HEK293 (cell line): Measurements from ENCODE around the gene RNF113A.
A peak's percentile ranks its signal among the peaks of the same experiment; 100 is the strongest.
"Not testable (repeated sequence)": the region's sequence is repeated elsewhere in the genome, so short reads cannot be mapped to it uniquely, and the experiment has no call there.

ENCODE experiments used
- CTCF ChIA-PET: fragments of 350-600 bp; formaldehyde crosslinking; extraction: SDS; loops from one replicate; lab custom pipeline; 2021; ENCODE audit warnings: antibody characterized with exemption; lab: Yijun Ruan, JAX
- POLR2A ChIA-PET: fragments of 300-600 bp; formaldehyde crosslinking; extraction: SDS; loops from one replicate; lab custom pipeline; 2020; ENCODE audit warnings: antibody characterized with exemption, inconsistent platforms; lab: Yijun Ruan, JAX
- H3K27ac ChIP-seq: fragments of 200-500 bp; sonication (Bioruptor generic); 2 replicates; pipeline ENCODE4 v1.5.1; 2014; ENCODE audit warnings: low read depth, low read length, control low read depth, inconsistent platforms; ENCODE audit errors: extremely low read depth
- H3K36me3 ChIP-seq, 2 experiments: fragments of 200-500 bp in 1 of 2; sonication (Bioruptor generic) in 1 of 2; 1 replicate in 1 of 2; 2 replicates in 1 of 2; pipeline ENCODE4 v1.5.1; 2014 to 2017; ENCODE audit warnings: inconsistent platforms in 2 of 2, low read length in 2 of 2; ENCODE audit not compliant: control insufficient read depth in 2 of 2, insufficient read depth in 1 of 2
- H3K4me1 ChIP-seq: fragments of 200-500 bp; sonication (Bioruptor generic); 2 replicates; pipeline ENCODE4 v1.5.1; 2014; ENCODE audit warnings: mild to moderate bottlenecking, low read length, inconsistent platforms; ENCODE audit not compliant: control insufficient read depth, insufficient read depth
- H3K4me3 ChIP-seq: 2 replicates; pipeline ENCODE4 v1.5.1; 2011; ENCODE audit warnings: low read depth, mild to moderate bottlenecking, control low read depth, low read length, moderate library complexity
- H3K9me3 ChIP-seq: fragments of 200-500 bp; sonication (Bioruptor generic); 2 replicates; pipeline ENCODE4 v1.5.1; 2014; ENCODE audit warnings: low read depth, low read length, inconsistent platforms; ENCODE audit not compliant: control insufficient read depth, insufficient read depth
- EGR2 ChIP-seq: fragments of 450-650 bp; formaldehyde crosslinking; IDR thresholded peaks from 2 replicates; pipeline ENCODE4 v1.5.1; 2016; ENCODE audit warnings: low read depth, missing biosample characterization, missing genetic modification characterization
- KLF10 ChIP-seq: fragments of 450-650 bp; IDR thresholded peaks from 2 replicates; pipeline ENCODE4 v1.5.1; 2018; ENCODE audit warnings: missing biosample characterization, mild to moderate bottlenecking, missing genetic modification characterization
- KLF17 ChIP-seq: fragments of 450-650 bp; formaldehyde crosslinking; IDR thresholded peaks from 2 replicates; pipeline ENCODE4 v1.5.1; 2016; ENCODE audit warnings: missing biosample characterization, missing genetic modification characterization
- KLF8 ChIP-seq: fragments of 450-650 bp; formaldehyde crosslinking; IDR thresholded peaks from 2 replicates; pipeline ENCODE4 v1.5.1; 2016; ENCODE audit warnings: missing biosample characterization, missing genetic modification characterization
- KLF9 ChIP-seq: fragments of 450-650 bp; formaldehyde crosslinking; IDR thresholded peaks from 2 replicates; pipeline ENCODE4 v1.5.1; 2016; ENCODE audit warnings: missing biosample characterization, missing genetic modification characterization, low read depth
- ZBTB20 ChIP-seq: fragments of 450-650 bp; formaldehyde crosslinking; IDR thresholded peaks from 2 replicates; pipeline ENCODE4 v1.5.1; 2016; ENCODE audit warnings: missing biosample characterization, missing genetic modification characterization
- ZBTB48 ChIP-seq: fragments of 450-650 bp; formaldehyde crosslinking; IDR thresholded peaks from 2 replicates; pipeline ENCODE4 v1.5.1; 2016; ENCODE audit warnings: missing biosample characterization, missing genetic modification characterization
- ZFP37 ChIP-seq: fragments of 450-650 bp; formaldehyde crosslinking; IDR thresholded peaks from 2 replicates; pipeline ENCODE4 v1.5.1; 2016; ENCODE audit warnings: missing biosample characterization, missing genetic modification characterization
- ZFP69B ChIP-seq: fragments of 450-650 bp; formaldehyde crosslinking; IDR thresholded peaks from 2 replicates; pipeline ENCODE4 v1.5.1; 2016; ENCODE audit warnings: missing biosample characterization, missing genetic modification characterization
- ZNF354C ChIP-seq: fragments of 450-650 bp; formaldehyde crosslinking; IDR thresholded peaks from 2 replicates; pipeline ENCODE4 v1.5.1; 2016; ENCODE audit warnings: missing biosample characterization, missing genetic modification characterization, low read depth, borderline replicate concordance
- ZNF366 ChIP-seq: fragments of 450-650 bp; formaldehyde crosslinking; conservative IDR thresholded peaks from 2 replicates; pipeline ENCODE4 v1.5.1; 2016; ENCODE audit warnings: missing biosample characterization, missing genetic modification characterization
- ZNF391 ChIP-seq: fragments of 450-650 bp; formaldehyde crosslinking; IDR thresholded peaks from 2 replicates; pipeline ENCODE4 v1.5.1; 2016; ENCODE audit warnings: low read depth, missing biosample characterization, missing genetic modification characterization, borderline replicate concordance
- ZNF426 ChIP-seq: fragments of 450-650 bp; formaldehyde crosslinking; IDR thresholded peaks from 2 replicates; pipeline ENCODE4 v1.5.1; 2017; ENCODE audit warnings: missing biosample characterization, missing genetic modification characterization, mild to moderate bottlenecking, inconsistent platforms, moderate library complexity
- ZNF76 ChIP-seq: fragments of 450-650 bp; formaldehyde crosslinking; IDR thresholded peaks from 2 replicates; pipeline ENCODE4; 2016; ENCODE audit warnings: low read depth, missing biosample characterization, missing genetic modification characterization, borderline replicate concordance
- ZNF792 ChIP-seq: fragments of 450-650 bp; formaldehyde crosslinking; IDR thresholded peaks from 2 replicates; pipeline ENCODE4 v1.5.1; 2016; ENCODE audit warnings: missing biosample characterization, missing genetic modification characterization
- ZNF843 ChIP-seq: fragments of 450-650 bp; formaldehyde crosslinking; IDR thresholded peaks from 2 replicates; pipeline ENCODE4 v1.5.1; 2016; ENCODE audit warnings: missing biosample characterization, missing genetic modification characterization
- ZSCAN30 ChIP-seq: fragments of 450-650 bp; IDR thresholded peaks from 2 replicates; pipeline ENCODE4 v1.5.1; 2018; ENCODE audit warnings: missing biosample characterization, mild to moderate bottlenecking, missing genetic modification characterization, moderate library complexity
- TF ChIP-seq, protein P1 (sequence below): fragments of 450-650 bp; formaldehyde crosslinking; conservative IDR thresholded peaks from 2 replicates; pipeline ENCODE4 v1.5.1; 2016; ENCODE audit warnings: low read depth, missing biosample characterization, missing genetic modification characterization
- TF ChIP-seq, protein P2 (sequence below): fragments of 450-650 bp; formaldehyde crosslinking; IDR thresholded peaks from 2 replicates; pipeline ENCODE4 v1.5.1; 2017; ENCODE audit warnings: missing biosample characterization, missing genetic modification characterization
- TF ChIP-seq, protein P3 (sequence below): fragments of 450-650 bp; formaldehyde crosslinking; IDR thresholded peaks from 2 replicates; pipeline ENCODE4 v1.5.1; 2016; ENCODE audit warnings: missing biosample characterization, missing genetic modification characterization

RNF113A gene

DNA sequence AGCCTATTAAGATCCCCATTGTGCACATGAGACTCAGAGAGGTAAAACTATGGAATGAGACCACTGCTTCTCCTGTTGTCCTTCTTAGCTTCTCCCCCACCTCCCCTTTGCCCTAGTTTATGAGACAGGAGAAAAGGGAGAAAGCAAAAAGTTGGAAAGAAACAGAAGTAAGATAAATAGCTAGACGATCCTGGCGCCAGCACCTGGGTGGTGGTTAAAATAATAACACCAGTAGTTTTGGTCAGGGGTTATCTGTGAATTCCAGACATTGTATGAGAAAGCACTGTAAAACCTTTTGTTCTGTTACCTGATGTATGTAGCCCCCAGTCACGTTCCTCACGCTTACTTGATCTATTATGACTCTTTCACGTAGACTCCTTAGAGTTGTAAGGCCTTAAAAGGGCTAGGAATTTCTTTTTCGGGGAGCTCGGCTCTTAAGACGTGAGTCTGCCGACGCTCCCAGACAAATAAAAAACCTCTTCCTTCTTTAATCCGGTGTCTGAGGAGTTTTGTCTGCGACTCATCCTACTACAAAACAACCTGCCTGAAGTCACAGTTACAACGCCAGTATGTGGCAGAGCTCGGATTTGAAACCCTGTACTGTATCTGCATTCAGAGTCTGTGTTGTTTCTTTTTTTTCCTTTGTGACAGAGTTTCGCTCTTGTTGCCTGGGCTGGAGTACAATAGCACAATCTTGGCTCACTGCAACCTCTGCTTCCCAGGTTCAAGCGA lies 20.6 kb upstream of the RNF113A start:
- POLR2A ChIA-PET: interaction anchor here (0.6 to 1.0 kb wide), 4 partner anchors 12 to 39 kb away, joined by 3 to 7 read pairs (median 3); partner anchors contain the start of genes NDUFA1, RNF113A and UPF3B
- not testable (repeated sequence) for H3K4me3 ChIP-seq, H3K4me1 ChIP-seq, H3K36me3 ChIP-seq, H3K9me3 ChIP-seq
- 0 out of 2 replicates have a peak overlapping the region, but pooled peaks have one; percentile 11 for H3K27ac ChIP-seq
- CTCF ChIA-PET: interaction anchor here (0.6 to 1.1 kb wide), 9 partner anchors 14 to 392 kb away, joined by 3 to 6 read pairs (median 3); no protein-coding TSS in a partner anchor
- peak; percentile 78; the same call in 1 of the 2 replicates for TF ChIP-seq ZBTB48 (tag by site-specific recombination)
- TF ChIP-seq, all 188 proteins: peak for 1; not testable (repeated sequence) for 187

GRCh38 chrX:119890626-119891025 lies 19.1 kb upstream of the RNF113A start:
- H3K4me3 ChIP-seq, H3K36me3 ChIP-seq, H3K27ac ChIP-seq, H3K9me3 ChIP-seq, POLR2A ChIA-PET, H3K4me1 ChIP-seq, CTCF ChIA-PET: not testable (repeated sequence)

DNA sequence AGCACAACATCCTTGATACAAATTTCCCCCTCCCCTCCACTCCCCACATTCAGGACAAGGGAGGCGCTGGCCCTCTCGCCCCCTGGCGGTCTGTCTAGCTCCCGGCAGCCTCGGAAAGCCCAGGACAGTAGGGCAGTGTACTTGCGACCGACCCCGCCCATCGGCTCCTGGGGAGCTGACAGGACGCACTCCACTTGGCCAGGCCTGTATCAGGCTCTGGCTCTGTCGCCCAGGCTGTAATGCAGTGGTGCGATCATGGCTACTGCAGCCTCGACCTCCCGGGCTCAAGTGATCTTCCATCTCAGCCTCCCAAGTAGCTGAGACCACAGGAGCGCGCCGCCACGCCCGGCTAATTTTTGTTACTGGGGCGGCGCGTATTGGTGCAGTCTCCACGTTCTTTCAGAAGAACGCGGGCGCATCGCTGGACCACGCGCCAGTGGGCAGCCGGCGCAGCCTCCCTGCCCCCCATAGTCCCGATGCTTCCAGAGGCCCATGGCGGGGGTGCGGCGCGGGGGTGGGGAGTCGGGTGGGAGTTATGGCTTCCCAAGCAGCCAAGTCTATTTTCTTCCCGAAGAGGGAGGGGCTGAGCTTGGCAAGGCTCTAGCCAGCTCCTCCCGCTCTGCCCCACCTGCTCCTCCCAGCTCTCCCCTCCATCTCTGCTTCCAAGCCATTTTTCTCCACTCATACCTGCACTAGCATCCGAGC lies 16.3 kb upstream of the RNF113A start:
- ChIA-PET POLR2A (interaction anchor here (0.6 to 1.7 kb wide), 7 partner anchors 10 to 96 kb away, joined by 3 to 15 read pairs (median 4); partner anchors contain the start of genes NDUFA1, RNF113A, RPL39 and UPF3B), CTCF (interaction anchor here (0.6 to 2.4 kb wide), 17 partner anchors 8 to 426 kb away, joined by 3 to 11 read pairs (median 4); partner anchors contain the start of genes AKAP14, RPL39 and SOWAHD)
- Histone ChIP-seq H3K9me3 (no peaks in the 10 kb centered on the region), H3K27ac (no peak overlapping the region; the same call in 1 of the 2 replicates), H3K36me3 (no peaks in the 10 kb centered on the region), H3K4me3 (peak overlapping the region; percentile 30), H3K4me1 (no peaks in the 10 kb centered on the region)
- peak; percentile 35; the same call in 1 of the 2 replicates for TF ChIP-seq KLF17 (tag by site-specific recombination)
- no peak for TF ChIP-seq ZNF843 (tag by site-specific recombination)
- TF ChIP-seq ZNF391 (tag by site-specific recombination): no peak
- no peak for TF ChIP-seq ZNF366 (tag by site-specific recombination)
- TF ChIP-seq ZBTB20 (tag by site-specific recombination): no peak
- 0 out of 2 replicates have a peak, but pooled peaks have one; percentile 44 for TF ChIP-seq ZFP37 (tag by site-specific recombination)
- TF ChIP-seq, protein P1, sequence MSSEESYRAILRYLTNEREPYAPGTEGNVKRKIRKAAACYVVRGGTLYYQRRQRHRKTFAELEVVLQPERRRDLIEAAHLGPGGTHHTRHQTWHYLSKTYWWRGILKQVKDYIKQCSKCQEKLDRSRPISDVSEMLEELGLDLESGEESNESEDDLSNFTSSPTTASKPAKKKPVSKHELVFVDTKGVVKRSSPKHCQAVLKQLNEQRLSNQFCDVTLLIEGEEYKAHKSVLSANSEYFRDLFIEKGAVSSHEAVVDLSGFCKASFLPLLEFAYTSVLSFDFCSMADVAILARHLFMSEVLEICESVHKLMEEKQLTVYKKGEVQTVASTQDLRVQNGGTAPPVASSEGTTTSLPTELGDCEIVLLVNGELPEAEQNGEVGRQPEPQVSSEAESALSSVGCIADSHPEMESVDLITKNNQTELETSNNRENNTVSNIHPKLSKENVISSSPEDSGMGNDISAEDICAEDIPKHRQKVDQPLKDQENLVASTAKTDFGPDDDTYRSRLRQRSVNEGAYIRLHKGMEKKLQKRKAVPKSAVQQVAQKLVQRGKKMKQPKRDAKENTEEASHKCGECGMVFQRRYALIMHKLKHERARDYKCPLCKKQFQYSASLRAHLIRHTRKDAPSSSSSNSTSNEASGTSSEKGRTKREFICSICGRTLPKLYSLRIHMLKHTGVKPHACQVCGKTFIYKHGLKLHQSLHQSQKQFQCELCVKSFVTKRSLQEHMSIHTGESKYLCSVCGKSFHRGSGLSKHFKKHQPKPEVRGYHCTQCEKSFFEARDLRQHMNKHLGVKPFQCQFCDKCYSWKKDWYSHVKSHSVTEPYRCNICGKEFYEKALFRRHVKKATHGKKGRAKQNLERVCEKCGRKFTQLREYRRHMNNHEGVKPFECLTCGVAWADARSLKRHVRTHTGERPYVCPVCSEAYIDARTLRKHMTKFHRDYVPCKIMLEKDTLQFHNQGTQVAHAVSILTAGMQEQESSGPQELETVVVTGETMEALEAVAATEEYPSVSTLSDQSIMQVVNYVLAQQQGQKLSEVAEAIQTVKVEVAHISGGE: no peak
- TF ChIP-seq KLF8 (tag by site-specific recombination): peak; percentile 65
- no peak for TF ChIP-seq ZNF426 (tag by site-specific recombination)
- peak; percentile 46; the same call in 1 of the 2 replicates for TF ChIP-seq ZNF76 (tag by site-specific recombination)
- TF ChIP-seq ZNF792 (tag by site-specific recombination): no peak
- peak; percentile 66; the same call in 1 of the 2 replicates for TF ChIP-seq EGR2 (tag by site-specific recombination)
- TF ChIP-seq KLF10 (tag by site-specific recombination): no peak
- no peak for TF ChIP-seq ZNF354C (tag by site-specific recombination)
- peak; percentile 51 for TF ChIP-seq ZSCAN30
- TF ChIP-seq, protein P2, sequence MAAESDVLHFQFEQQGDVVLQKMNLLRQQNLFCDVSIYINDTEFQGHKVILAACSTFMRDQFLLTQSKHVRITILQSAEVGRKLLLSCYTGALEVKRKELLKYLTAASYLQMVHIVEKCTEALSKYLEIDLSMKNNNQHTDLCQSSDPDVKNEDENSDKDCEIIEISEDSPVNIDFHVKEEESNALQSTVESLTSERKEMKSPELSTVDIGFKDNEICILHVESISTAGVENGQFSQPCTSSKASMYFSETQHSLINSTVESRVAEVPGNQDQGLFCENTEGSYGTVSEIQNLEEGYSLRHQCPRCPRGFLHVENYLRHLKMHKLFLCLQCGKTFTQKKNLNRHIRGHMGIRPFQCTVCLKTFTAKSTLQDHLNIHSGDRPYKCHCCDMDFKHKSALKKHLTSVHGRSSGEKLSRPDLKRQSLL (tag by site-specific recombination): peak; percentile 63; the same call in 1 of the 2 replicates
- peak; percentile 86 for TF ChIP-seq KLF9 (tag by site-specific recombination)
- no peak for TF ChIP-seq ZFP69B (tag by site-specific recombination)
- TF ChIP-seq, protein P3, sequence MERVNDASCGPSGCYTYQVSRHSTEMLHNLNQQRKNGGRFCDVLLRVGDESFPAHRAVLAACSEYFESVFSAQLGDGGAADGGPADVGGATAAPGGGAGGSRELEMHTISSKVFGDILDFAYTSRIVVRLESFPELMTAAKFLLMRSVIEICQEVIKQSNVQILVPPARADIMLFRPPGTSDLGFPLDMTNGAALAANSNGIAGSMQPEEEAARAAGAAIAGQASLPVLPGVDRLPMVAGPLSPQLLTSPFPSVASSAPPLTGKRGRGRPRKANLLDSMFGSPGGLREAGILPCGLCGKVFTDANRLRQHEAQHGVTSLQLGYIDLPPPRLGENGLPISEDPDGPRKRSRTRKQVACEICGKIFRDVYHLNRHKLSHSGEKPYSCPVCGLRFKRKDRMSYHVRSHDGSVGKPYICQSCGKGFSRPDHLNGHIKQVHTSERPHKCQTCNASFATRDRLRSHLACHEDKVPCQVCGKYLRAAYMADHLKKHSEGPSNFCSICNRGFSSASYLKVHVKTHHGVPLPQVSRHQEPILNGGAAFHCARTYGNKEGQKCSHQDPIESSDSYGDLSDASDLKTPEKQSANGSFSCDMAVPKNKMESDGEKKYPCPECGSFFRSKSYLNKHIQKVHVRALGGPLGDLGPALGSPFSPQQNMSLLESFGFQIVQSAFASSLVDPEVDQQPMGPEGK: peak; percentile 78
